ENCODE measurements around the gene DOK5. TPM values are rescaled to one million over a fixed set of nuclear protein-coding genes. Genes with fewer than 3 reads are reported as not detected.
"Not testable (repeated sequence)": the region's sequence is repeated elsewhere in the genome, so short reads cannot be mapped to it uniquely, and the experiment has no call there.

Gene DOK5
- 0.06 and 0.91 TPM in 2 replicates for total RNA-seq (2014; rRNA removed; shearing (Covaris generic))

GRCh38 chr20:54475334-54476168, at the start of gene DOK5:
DOK5 (plus strand) TSS chr20:54475593; CDS start chr20:54475947, 354 bp downstream.
- DNase-seq (ENCODE audit: low read depth), result peak; percentile 57

DNA sequence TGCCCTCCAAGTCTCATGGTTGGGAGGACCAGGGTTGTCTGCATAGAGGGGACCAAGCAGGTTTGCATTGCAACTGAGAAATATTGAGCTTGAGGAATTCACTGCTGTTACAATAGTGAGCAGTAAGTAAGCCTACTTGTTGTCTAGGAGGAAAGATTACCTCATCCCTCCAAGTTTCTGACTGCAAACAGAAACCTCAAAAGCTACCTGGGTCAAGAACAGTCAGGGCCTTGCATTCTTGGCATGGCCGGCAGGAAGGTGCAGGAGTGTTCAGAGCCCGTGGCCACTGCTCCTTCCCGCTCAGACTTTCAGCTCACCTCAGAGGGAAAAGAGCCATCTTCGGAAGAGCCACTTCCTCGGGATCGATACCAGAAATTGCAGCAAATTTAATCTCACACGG, 46.0 kb upstream of the DOK5 start:
- DNase-seq (ENCODE audit: low read depth), result no peak

- DNase-seq (ENCODE audit: low read depth), result peak; percentile 8
These were observed 44.0 kb upstream of the DOK5 start for GRCh38 chr20:54431156-54431944.

DNA sequence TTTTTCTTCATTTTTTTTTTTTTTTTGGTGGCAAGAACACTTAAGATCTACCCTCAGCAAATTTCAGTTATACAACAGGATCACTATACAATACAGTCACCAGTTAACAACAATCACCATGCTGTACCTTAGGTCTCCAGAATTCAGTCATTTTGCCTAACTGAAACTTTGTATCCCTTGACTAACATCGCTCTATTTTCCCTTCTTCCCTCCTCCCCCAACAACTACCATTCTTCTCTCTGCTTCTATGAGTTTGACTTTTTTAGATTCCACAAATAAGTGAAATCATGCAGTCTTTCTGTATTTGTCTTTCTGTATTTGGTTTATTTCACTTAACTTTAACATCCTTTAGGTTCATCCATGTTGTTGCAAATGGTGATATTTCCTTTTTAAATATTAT, 42.4 kb upstream of the DOK5 start:
- DNase-seq (ENCODE audit: low read depth), result no peak

DNA sequence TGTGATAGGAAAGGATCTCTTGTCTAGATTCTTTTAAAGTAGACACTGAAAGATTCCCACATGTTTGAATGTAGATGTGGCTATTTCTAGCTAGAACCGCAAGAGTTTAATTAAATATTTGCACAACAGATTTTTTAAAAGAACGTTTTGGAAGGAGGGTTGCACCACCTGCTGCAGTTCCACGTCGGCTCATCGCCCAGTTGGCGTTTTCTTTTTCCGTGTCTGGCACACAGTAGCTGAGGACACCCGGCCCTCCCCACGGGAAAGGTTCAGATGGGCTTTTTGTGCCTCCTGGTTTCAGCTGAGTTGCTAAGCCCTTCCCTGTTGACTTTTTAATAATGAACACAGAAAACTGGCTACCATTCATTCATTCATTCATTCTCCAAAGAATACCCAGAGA, 41.8 kb upstream of the DOK5 start:
- DNase-seq (ENCODE audit: low read depth), result no peak

- DNase-seq (ENCODE audit: low read depth), result no peak
These were observed 41.2 kb upstream of the DOK5 start for GRCh38 chr20:54434196-54434595.

- no peak for DNase-seq (ENCODE audit: low read depth)
These were observed 40.4 kb upstream of the DOK5 start for GRCh38 chr20:54435015-54435414.

GRCh38 chr20:54436410-54436809, 39.0 kb upstream of the DOK5 start:
- DNase-seq (ENCODE audit: low read depth), result not testable (repeated sequence)

DNA sequence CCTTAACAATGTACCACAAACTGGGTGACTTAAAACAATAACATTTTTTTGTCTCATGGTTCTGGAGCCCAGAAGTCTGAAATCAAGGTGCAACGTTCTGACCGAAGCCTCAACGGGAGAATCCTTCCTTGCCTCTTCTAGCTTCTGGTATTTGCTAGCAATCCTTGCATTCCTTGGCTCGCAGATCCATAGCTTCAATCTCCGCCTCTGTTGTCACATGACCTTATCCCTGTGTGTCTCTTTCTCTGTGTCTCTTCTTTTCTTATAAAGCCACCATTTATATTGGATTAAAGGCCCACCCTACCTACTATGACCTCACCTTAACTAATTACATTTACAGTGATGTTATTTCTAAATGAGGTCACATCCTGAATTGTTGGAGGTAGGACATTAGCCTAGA, 37.2 kb upstream of the DOK5 start:
- no peak for DNase-seq (ENCODE audit: low read depth)

DNA sequence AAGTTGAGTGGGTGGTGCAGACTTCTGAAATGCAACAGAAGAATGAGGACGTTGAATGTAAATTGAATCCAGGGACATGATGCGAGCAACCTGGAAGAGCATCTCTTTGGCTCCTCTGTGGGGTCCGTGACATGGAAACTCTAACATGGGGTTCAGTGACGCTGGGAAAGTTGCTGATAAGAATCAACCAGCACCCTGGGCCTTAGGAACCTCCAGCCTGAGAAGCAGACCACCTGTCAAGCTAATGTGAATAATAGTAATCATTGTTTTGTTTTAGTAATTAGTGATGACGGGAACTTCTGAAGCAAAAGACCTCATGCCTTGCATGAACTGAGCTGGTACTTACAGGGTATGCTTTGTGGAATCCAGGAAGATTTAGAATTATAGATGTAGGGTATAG, 25.2 kb upstream of the DOK5 start:
- no peak for DNase-seq (ENCODE audit: low read depth)

GRCh38 chr20:54451171-54451570, 24.2 kb upstream of the DOK5 start:
- DNase-seq (ENCODE audit: low read depth), result no peak

- DNase-seq (ENCODE audit: low read depth), result no peak
These were observed 23.1 kb upstream of the DOK5 start for GRCh38 chr20:54452277-54452676.

- DNase-seq (ENCODE audit: low read depth), result no peak
These were observed 20.4 kb upstream of the DOK5 start for GRCh38 chr20:54454982-54455381.

DNA sequence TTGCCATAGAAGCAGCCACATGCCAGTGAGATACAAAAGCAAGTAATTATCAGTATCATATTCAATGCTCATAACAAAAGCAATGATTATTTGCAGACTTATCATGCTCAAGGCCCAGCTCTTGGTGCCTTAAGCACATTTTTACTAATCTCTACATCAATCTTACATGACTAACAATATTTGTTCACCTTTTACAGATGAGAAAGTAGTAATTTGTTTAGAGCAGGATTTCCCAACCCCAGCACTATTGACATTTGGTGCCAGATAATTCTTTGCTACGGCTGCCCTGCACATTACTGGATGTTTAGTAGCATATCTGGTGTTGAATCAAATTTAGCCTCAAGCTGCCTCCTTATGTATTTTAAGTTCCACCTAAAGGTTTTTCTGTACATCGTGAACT, 19.0 kb upstream of the DOK5 start:
- no peak for DNase-seq (ENCODE audit: low read depth)

- no peak for DNase-seq (ENCODE audit: low read depth)
These were observed 18.4 kb upstream of the DOK5 start for GRCh38 chr20:54456961-54457360.

DNA sequence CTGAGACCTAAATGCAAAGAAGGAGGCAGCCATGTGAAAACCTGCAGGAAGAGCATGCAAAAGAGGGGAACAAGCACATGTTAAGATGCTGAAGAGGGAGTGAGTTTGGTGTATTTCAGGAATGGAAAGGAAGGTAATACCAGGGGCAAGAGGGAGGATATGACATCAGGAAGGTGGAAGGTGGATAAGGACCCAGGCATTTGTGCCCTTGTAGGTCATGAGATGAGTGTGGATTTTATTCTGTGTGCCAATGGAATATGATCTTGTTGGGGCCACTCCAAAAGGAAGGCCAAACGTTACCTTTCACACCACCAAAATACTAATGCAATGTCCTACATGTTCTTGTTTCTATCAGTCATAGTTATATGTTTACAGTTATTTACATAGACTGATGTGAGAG, 17.2 kb upstream of the DOK5 start:
- DNase-seq (ENCODE audit: low read depth), result no peak

GRCh38 chr20:54459279-54459678, 16.1 kb upstream of the DOK5 start:
- no peak for DNase-seq (ENCODE audit: low read depth)

GRCh38 chr20:54464003-54464402, 11.4 kb upstream of the DOK5 start:
- no peak for DNase-seq (ENCODE audit: low read depth)

- no peak for DNase-seq (ENCODE audit: low read depth)
These were observed 9.3 kb upstream of the DOK5 start for GRCh38 chr20:54466127-54466526.

GRCh38 chr20:54467622-54468021, 7.8 kb upstream of the DOK5 start:
- no peak for DNase-seq (ENCODE audit: low read depth)

DNA sequence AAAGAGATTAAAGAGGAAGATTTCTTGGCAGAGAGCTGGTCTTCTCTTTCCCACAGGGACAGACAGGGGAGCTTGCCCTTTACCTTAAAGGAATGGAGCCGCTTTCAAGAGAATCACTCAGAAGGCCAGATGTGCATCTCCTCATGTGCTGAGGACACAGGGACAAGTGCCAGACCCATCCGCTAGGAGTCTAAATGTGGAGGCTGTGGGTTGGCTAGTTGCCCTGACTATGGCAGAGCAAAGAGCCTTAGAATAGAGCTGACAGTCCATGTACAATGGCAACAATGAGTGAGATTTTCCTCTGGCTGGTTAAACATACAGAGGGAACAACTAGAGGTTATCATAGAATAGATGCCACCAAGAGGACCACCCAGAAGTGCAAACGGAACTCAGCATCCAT, 7.3 kb upstream of the DOK5 start:
- peak; percentile 12 for DNase-seq (ENCODE audit: low read depth)

DNA sequence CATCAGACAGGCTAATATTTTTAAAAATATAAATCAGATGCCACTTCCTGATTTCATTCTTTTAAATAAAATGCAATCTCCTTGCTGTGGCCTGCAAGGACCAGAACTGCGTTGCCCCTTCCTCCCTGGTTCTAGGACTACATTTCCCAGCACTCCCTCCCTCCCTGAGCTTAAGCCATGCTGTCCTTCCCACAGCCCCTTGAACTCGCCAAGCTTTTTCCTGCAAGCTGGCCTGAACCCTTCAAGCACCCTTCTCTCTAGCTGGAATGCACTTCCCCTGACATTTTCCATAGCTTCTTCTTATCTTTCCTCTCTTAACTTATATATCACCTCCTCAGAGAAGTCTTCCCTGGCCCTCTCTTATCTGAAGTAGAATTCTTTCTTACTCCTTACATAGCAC, 6.1 kb upstream of the DOK5 start:
- DNase-seq (ENCODE audit: low read depth), result no peak

GRCh38 chr20:54469952-54470351, 5.4 kb upstream of the DOK5 start:
- DNase-seq (ENCODE audit: low read depth), result no peak
